ENCODE measurements around the gene LEPR.

DNA sequence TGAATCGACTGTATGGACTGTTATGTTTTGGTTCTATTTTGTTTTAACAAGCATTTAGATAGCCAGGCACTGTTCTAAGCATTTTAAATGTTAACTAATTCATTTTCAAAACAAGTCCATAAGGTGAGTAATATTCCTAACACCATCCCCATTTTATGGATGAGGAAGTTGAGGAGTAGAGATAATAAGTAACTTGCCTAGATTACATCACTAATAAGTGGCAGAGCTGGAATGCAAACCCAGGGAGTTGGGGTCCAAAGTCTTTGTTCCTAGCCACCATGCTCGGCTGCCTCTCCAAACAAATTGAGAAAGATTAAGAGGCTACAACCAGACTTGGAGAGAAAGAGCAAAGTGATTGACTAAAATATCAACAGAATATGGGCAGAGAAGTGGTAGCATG is 12.6 kb upstream of the LEPR start:
- TF ChIP-seq, protein P1, sequence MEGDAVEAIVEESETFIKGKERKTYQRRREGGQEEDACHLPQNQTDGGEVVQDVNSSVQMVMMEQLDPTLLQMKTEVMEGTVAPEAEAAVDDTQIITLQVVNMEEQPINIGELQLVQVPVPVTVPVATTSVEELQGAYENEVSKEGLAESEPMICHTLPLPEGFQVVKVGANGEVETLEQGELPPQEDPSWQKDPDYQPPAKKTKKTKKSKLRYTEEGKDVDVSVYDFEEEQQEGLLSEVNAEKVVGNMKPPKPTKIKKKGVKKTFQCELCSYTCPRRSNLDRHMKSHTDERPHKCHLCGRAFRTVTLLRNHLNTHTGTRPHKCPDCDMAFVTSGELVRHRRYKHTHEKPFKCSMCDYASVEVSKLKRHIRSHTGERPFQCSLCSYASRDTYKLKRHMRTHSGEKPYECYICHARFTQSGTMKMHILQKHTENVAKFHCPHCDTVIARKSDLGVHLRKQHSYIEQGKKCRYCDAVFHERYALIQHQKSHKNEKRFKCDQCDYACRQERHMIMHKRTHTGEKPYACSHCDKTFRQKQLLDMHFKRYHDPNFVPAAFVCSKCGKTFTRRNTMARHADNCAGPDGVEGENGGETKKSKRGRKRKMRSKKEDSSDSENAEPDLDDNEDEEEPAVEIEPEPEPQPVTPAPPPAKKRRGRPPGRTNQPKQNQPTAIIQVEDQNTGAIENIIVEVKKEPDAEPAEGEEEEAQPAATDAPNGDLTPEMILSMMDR (IDR thresholded peaks at IDR 0.05), result no peak
- TF ChIP-seq POLR2A (IDR thresholded peaks at IDR 0.05) (no peak), EP300 (IDR thresholded peaks at IDR 0.05) (no peak)

Data from tibial nerve (tissue), 4 donors.